ENCODE data around the gene G6PD.

The G6PD gene

GRCh38 chrX:154482786-154483185, 63.9 kb downstream of the G6PD start:
- H3K9me3 ChIP-seq (ENCODE audit: control insufficient read depth, low read depth, low read length): no peaks in the 10 kb centered on the region
- no peaks in the 10 kb centered on the region for H3K36me3 ChIP-seq (ENCODE audit: control insufficient read depth, low read depth, low read length)
- H3K27me3 ChIP-seq (ENCODE audit: control insufficient read depth, insufficient read depth, low read length): no peaks in the 10 kb centered on the region
- no peak overlapping the region for H3K27ac ChIP-seq (ENCODE audit: low read length)
- no peaks in the 10 kb centered on the region for H3K4me1 ChIP-seq (ENCODE audit: control insufficient read depth, low read depth, low read length)
- H3K9ac ChIP-seq (ENCODE audit: low read length): no peak overlapping the region
- H3K4me3 ChIP-seq (ENCODE audit: low read length): no peak overlapping the region

- H3K4me1 ChIP-seq (ENCODE audit: control insufficient read depth, low read depth, low read length): no peaks in the 10 kb centered on the region
- no peak overlapping the region for H3K27ac ChIP-seq (ENCODE audit: low read length)
- H3K9ac ChIP-seq (ENCODE audit: low read length): no peak overlapping the region
- no peak overlapping the region for H3K4me3 ChIP-seq (ENCODE audit: low read length)
- no peaks in the 10 kb centered on the region for H3K9me3 ChIP-seq (ENCODE audit: control insufficient read depth, low read depth, low read length)
- no peaks in the 10 kb centered on the region for H3K27me3 ChIP-seq (ENCODE audit: control insufficient read depth, insufficient read depth, low read length)
- H3K36me3 ChIP-seq (ENCODE audit: control insufficient read depth, low read depth, low read length): no peaks in the 10 kb centered on the region
These were observed 64.6 kb downstream of the G6PD start for GRCh38 chrX:154481911-154482601.
